HG02970 (cell line): Measurements from ENCODE around the gene BMP6.

Source experiments
- ATAC-seq: cut with Tn5 transposase; IDR thresholded peaks from one replicate; pipeline ENCODE4 v1.9.1; 2021; ENCODE audit warnings: mild to moderate bottlenecking, moderate library complexity, moderate number of reproducible peaks; ENCODE audit not compliant: unreplicated experiment, low FRiP score

The BMP6 gene

DNA sequence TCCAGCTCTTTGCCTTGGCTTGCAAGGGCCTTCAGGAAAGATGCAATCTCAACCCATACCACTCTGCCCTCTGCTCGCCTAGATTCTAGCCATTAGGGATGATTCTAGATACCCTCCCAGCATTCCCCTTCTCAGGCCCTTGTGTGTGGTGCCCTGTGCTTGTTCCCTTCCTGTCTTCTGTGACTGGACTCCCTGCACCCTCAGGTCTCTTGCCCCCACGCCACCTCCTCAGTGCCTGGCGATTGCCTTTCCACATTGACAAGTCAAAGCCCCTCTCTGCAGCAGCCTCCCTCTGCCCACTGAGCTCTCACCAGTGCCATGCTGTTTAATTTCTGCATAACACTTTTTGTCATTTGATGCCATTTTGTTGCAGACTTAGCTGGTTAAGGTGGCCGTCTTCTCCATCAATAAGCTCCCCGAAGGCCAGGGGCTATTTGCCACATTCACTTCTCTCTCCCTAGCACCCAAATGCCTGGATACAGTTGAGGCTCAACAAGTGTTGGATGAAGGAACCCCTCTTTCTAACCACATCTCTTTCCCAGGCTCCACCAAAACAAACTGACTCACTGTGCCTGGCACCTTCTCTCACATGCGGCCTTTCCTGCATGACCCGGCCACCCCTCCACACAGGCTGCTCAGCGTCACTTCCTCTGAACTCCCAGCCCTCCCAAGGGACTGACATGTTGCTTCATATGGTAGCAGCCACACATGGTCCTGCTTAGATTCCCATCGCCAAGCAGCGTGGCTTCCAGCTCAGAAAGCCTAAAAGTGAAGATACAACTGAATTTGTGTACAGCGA, 189.3 kb downstream of the BMP6 start:
- no peak for ATAC-seq

DNA sequence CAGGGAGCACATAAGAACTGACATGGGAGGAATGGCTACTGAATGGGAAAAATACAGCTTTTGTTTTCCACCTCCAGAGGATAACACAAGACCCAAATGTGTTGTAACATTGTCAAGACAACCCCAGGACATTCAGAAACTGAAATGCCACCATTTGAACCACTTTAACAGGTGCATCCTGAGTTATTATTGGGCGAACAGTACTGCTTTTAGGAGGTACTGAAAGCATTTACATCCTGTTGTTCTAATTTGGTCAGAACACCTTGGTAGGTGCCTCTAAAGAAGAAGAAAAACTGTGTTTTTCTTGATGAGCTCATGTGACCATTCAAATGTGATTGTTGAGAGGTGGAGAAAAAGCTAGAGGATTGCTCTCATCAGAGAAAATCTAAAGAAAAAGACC, 191.1 kb downstream of the BMP6 start:
- peak; percentile 80 for ATAC-seq

DNA sequence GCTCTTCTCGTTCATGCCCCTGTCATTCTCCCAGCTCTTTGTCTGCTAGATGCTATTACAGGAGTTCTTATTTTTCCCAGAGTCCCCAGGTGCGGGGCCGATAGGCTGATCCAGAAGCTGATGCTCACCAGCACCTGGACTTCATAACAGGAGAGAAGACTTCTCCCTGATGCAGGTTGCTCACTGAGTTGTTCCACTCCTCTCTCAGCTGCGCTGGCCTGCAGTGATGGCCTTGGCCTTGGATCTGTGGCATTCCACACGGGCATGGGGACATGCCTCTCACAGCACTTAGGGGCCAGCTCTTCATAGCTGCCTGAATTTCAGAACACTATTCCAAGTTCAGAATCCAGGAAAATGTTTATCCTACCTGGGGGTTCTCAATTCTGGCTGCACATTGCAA, 191.8 kb downstream of the BMP6 start:
- no peak for ATAC-seq

DNA sequence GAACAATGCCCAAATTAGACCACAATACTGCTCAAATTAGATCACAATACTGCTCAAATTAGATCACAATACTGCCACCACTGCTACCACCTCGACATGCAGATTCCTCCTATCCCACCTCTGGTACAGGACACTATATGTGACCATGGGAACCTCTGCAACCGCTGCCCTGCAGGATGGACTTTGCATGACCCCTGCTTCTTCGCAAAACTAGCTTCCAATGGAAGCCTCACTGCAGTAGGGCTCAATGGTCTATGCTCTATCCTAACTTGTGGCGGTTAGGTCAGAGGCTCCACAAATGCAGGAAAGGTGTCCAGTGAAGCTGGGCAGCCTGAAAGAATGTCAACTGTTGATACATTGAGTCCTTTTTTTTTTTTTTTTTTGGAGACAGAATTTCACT, 192.5 kb downstream of the BMP6 start:
- no peak for ATAC-seq

DNA sequence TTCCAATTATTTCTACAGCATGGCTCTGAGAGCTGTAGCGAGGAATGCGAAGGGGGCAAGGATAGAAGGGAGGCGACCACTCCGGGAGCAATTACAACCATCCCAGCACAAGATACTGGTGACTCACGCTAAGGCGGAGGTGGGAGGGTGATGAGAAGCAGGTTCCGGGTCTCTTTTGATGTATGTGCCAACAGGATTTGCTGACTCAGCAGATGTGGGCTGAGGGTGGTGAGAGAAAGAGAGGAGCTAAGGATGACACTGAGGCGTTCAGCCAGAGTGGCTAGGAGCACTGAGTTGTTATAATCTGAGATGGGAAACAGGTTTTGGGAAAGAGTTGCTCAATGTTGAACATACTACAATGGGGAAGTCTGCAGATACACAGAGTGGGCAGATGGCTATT, 194.0 kb downstream of the BMP6 start:
- ATAC-seq: no peak

DNA sequence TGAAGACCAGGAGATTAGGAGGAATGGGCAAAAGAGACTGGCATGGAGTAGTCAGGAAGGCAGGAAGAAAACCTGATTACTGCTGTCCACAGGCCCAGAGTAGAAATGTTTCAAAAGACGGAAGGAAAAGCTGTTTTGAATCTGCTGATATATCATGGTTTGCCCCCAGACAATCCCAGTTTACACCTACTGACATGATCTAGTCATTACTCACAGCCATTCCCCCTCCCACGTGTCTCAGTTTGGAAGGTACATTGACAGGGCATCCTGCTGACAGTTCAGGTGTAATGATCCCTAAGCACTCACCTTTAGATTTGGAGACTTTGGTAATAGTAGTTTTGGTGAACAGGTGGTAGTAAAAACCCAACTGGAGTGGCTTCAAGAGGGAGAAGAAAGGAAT, 194.5 kb downstream of the BMP6 start:
- ATAC-seq: no peak

DNA sequence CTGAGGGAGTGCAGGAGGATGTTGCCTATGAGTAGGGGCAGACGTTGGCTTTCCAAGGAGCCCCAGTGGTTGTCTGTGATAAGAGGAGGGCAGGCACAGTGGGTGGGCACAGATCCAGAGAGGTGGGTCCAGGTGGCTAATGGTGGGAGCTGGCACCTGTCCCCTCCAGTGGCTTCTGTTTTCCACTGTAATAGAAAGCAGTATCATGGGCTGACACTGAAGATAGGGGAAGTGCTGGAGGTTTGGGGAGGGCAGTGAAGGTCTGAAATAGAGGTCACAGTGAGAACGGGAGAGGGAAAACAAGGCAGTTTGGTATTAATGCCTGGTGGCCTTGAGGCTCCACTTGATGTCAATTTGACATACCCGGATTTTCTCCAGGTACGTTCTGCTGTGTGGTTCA, 195.1 kb downstream of the BMP6 start:
- ATAC-seq: no peak

DNA sequence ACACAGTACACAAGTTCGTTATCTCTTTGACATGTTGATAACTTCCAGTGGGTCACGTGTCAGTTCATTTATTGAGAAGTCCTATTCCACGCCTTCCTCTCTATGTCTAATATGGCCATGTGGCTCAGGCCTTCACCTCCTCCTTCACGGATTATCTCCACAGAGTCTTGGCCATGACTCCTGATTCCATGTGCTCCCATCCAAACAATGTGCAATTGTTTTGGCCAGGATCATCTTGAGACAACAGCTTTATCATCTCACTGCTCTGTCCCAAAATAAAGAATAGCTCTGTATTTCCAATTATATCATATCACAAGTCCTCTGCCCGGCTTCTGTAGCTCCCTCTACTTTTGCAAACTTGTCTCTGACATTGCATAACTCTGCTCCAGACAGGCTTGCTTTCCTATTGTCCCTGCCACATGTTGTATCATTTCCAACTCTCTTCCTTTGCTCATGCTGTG, 195.8 kb downstream of the BMP6 start:
- ATAC-seq: no peak

DNA sequence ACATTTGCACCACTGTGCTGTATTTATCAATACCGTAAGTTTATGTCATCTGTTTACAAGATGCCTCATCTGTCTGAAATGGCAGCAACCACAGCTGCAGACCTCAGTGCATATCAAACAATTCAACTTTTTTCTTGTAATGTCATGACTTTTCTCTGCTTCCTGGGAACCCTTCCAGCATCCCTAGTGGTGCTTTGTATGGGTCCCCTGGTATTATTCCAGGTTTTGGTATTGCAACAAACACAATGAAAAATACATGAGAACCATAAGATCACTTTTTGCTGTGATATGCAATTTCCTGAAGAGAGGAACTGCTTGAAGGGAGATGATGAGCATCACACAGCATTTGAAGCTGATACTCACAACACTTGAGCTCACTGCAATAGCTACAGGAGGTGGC, 196.7 kb downstream of the BMP6 start:
- no peak for ATAC-seq

DNA sequence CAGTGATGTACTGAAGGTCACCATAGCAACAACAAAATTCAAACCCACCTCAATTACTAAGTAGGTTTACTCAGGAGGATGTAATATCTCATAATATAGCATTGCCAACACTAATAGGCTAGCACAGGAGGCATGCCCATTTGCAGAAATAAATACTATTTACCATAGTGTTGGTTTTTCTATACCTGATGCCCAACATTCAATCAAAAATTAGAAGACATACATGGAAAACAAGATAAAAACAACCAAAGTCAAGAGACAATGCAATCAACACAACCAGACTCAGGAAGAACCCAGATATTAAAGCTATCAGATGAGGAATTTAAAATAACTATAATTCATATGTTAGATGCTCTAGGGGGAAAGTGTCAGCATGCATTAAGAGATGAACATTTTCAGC, 199.0 kb downstream of the BMP6 start:
- no peak for ATAC-seq
